Measurements from ENCODE around the gene ZNF398. TPM values are rescaled to one million over a fixed set of nuclear protein-coding genes. Genes with fewer than 3 reads are reported as not detected.

Gene ZNF398
- total and polyA plus RNA-seq, 9 of the 15 experiments (the other 6 are each of a cell fraction or from before 2014, with no cell fraction given) = 4.0 to 18.6 (median 10.4) TPM

DNA sequence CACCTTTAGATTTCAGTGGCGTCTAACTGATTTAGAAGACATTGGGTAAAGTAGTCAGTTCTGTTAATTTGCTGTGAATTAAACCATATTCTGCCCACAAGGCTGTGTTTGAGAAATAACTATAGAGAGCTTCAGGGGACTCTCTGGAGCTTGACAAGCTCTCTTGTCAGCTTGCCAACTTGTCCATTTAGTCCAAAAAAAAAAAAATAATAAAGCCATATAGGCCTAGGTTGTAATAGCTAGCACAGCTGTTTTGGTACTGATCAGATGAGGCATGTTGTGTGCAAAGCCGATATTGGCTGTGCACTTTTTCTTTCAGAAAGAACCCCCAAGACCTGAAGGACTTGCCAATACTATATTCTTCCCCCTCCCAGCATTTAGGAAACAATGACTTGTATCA lies 27.9 kb downstream of the ZNF398 start:
- POLR2A ChIA-PET = interaction anchor here (0.9 kb wide), 1 partner anchor 9 kb away, joined by 4 read pairs; no protein-coding TSS in a partner anchor
- peaks cover 86% of the 10 kb centered on the region for H3K36me3 ChIP-seq (ENCODE audit: control insufficient read depth, insufficient read depth, low read length)
- BruUV-seq (replicated peaks) = no TSS peak
- TF ChIP-seq, protein P1, sequence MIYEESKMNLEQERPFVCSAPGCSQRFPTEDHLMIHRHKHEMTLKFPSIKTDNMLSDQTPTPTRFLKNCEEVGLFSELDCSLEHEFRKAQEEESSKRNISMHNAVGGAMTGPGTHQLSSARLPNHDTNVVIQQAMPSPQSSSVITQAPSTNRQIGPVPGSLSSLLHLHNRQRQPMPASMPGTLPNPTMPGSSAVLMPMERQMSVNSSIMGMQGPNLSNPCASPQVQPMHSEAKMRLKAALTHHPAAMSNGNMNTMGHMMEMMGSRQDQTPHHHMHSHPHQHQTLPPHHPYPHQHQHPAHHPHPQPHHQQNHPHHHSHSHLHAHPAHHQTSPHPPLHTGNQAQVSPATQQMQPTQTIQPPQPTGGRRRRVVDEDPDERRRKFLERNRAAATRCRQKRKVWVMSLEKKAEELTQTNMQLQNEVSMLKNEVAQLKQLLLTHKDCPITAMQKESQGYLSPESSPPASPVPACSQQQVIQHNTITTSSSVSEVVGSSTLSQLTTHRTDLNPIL (CRISPR knock-in tag; IDR thresholded peaks at IDR 0.05) = no peak
- TF ChIP-seq, protein P2, sequence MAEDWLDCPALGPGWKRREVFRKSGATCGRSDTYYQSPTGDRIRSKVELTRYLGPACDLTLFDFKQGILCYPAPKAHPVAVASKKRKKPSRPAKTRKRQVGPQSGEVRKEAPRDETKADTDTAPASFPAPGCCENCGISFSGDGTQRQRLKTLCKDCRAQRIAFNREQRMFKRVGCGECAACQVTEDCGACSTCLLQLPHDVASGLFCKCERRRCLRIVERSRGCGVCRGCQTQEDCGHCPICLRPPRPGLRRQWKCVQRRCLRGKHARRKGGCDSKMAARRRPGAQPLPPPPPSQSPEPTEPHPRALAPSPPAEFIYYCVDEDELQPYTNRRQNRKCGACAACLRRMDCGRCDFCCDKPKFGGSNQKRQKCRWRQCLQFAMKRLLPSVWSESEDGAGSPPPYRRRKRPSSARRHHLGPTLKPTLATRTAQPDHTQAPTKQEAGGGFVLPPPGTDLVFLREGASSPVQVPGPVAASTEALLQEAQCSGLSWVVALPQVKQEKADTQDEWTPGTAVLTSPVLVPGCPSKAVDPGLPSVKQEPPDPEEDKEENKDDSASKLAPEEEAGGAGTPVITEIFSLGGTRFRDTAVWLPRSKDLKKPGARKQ (CRISPR knock-in tag; IDR thresholded peaks at IDR 0.05) = no peak
- no peak for TF ChIP-seq ZNF77 (CRISPR knock-in tag; IDR thresholded peaks at IDR 0.05)
- TF ChIP-seq KDM1A (IDR thresholded peaks at IDR 0.05) = no peak
- TF ChIP-seq TAF9B (IDR thresholded peaks at IDR 0.05; ENCODE audit: partially characterized antibody) = no peak
- TF ChIP-seq, protein P3, sequence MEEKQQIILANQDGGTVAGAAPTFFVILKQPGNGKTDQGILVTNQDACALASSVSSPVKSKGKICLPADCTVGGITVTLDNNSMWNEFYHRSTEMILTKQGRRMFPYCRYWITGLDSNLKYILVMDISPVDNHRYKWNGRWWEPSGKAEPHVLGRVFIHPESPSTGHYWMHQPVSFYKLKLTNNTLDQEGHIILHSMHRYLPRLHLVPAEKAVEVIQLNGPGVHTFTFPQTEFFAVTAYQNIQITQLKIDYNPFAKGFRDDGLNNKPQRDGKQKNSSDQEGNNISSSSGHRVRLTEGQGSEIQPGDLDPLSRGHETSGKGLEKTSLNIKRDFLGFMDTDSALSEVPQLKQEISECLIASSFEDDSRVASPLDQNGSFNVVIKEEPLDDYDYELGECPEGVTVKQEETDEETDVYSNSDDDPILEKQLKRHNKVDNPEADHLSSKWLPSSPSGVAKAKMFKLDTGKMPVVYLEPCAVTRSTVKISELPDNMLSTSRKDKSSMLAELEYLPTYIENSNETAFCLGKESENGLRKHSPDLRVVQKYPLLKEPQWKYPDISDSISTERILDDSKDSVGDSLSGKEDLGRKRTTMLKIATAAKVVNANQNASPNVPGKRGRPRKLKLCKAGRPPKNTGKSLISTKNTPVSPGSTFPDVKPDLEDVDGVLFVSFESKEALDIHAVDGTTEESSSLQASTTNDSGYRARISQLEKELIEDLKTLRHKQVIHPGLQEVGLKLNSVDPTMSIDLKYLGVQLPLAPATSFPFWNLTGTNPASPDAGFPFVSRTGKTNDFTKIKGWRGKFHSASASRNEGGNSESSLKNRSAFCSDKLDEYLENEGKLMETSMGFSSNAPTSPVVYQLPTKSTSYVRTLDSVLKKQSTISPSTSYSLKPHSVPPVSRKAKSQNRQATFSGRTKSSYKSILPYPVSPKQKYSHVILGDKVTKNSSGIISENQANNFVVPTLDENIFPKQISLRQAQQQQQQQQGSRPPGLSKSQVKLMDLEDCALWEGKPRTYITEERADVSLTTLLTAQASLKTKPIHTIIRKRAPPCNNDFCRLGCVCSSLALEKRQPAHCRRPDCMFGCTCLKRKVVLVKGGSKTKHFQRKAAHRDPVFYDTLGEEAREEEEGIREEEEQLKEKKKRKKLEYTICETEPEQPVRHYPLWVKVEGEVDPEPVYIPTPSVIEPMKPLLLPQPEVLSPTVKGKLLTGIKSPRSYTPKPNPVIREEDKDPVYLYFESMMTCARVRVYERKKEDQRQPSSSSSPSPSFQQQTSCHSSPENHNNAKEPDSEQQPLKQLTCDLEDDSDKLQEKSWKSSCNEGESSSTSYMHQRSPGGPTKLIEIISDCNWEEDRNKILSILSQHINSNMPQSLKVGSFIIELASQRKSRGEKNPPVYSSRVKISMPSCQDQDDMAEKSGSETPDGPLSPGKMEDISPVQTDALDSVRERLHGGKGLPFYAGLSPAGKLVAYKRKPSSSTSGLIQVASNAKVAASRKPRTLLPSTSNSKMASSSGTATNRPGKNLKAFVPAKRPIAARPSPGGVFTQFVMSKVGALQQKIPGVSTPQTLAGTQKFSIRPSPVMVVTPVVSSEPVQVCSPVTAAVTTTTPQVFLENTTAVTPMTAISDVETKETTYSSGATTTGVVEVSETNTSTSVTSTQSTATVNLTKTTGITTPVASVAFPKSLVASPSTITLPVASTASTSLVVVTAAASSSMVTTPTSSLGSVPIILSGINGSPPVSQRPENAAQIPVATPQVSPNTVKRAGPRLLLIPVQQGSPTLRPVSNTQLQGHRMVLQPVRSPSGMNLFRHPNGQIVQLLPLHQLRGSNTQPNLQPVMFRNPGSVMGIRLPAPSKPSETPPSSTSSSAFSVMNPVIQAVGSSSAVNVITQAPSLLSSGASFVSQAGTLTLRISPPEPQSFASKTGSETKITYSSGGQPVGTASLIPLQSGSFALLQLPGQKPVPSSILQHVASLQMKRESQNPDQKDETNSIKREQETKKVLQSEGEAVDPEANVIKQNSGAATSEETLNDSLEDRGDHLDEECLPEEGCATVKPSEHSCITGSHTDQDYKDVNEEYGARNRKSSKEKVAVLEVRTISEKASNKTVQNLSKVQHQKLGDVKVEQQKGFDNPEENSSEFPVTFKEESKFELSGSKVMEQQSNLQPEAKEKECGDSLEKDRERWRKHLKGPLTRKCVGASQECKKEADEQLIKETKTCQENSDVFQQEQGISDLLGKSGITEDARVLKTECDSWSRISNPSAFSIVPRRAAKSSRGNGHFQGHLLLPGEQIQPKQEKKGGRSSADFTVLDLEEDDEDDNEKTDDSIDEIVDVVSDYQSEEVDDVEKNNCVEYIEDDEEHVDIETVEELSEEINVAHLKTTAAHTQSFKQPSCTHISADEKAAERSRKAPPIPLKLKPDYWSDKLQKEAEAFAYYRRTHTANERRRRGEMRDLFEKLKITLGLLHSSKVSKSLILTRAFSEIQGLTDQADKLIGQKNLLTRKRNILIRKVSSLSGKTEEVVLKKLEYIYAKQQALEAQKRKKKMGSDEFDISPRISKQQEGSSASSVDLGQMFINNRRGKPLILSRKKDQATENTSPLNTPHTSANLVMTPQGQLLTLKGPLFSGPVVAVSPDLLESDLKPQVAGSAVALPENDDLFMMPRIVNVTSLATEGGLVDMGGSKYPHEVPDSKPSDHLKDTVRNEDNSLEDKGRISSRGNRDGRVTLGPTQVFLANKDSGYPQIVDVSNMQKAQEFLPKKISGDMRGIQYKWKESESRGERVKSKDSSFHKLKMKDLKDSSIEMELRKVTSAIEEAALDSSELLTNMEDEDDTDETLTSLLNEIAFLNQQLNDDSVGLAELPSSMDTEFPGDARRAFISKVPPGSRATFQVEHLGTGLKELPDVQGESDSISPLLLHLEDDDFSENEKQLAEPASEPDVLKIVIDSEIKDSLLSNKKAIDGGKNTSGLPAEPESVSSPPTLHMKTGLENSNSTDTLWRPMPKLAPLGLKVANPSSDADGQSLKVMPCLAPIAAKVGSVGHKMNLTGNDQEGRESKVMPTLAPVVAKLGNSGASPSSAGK (IDR thresholded peaks at IDR 0.05) = no peak
- TF ChIP-seq CHD1 (IDR thresholded peaks at IDR 0.05; ENCODE audit: low read length) = no peak
- TF ChIP-seq WHSC1 (IDR thresholded peaks at IDR 0.05; ENCODE audit: low read length) = no peak

More for the DNA sequence above, 27.9 kb downstream of the ZNF398 start:
- Histone ChIP-seq H3K4me3 (no peak overlapping the region), H3K4me1 (replicated peaks in 1 of 2; ENCODE audit: control insufficient read depth in 2 of 2, insufficient read depth in 2 of 2, low read length in 2 of 2) (peaks cover 0 to 4% of the 10 kb centered on the region in 2 experiments; a peak in 1 of 5 replicates), H4K20me1 (replicated peaks; ENCODE audit: control insufficient read depth, insufficient read depth, low read length) (no peaks in the 10 kb centered on the region), H3K9me3 (replicated peaks; ENCODE audit: control insufficient read depth, insufficient read depth, low read depth, low read length) (no peaks in the 10 kb centered on the region), H3K4me2 (ENCODE audit: insufficient read depth, low read length) (no peak overlapping the region), H3K9me1 (ENCODE audit: control insufficient read depth, insufficient read depth, low read length) (no peaks in the 10 kb centered on the region), H2AFZ (ENCODE audit: low read depth, low read length) (no peak overlapping the region), H3K79me2 (ENCODE audit: control insufficient read depth, insufficient read depth, low read length) (no peaks in the 10 kb centered on the region), H3K9ac (ENCODE audit: insufficient read depth in 1 of 2, low read depth in 2 of 2, low read length in 2 of 2) (no peak overlapping the region), H3K27ac (ENCODE audit: extremely low read depth, low read depth, low read length) (no peak overlapping the region), H3K27me3 (ENCODE audit: control insufficient read depth in 2 of 2, insufficient read depth in 2 of 2, low read length in 2 of 2) (no peaks in the 10 kb centered on the region)
- no peak for FAIRE-seq
- DNase-seq (ENCODE audit: extremely low read depth in 1 of 4, low spot score in 3 of 4) = no peak
- in situ Hi-C loops (cut with MboI) (no loop called here), intact Hi-C loops (cut with micrococcal nuclease) (no loop called here)
- CTCF ChIA-PET (ENCODE audit: low intra/inter-chr PET ratio) = no interaction called here
- ATAC-seq = no peak
- WGBS (ENCODE audit: insufficient coverage, low coverage, missing lambda C conversion rate) = 83% methylated on average over 2 of the region's 2 CpGs

All from K562 (cell line).